IPS DF 4.7 (cell line): ENCODE data around the gene POMC.
"Not testable (repeated sequence)": the region's sequence is repeated elsewhere in the genome, so short reads cannot be mapped to it uniquely, and the experiment has no call there.

Source experiments
- DNase-seq: peaks from one replicate; pipeline ENCODE4 v3.0.0-alpha.2; 2013; ENCODE audit warnings: low spot score; ENCODE audit errors: extremely low read depth

Gene POMC

GRCh38 chr2:25132693-25133092, 35.7 kb downstream of the POMC start:
- DNase-seq: no peak

GRCh38 chr2:25132299-25132635, 36.1 kb downstream of the POMC start:
- DNase-seq: no peak

- DNase-seq: no peak
These were observed 36.6 kb downstream of the POMC start for GRCh38 chr2:25131567-25132298.

- DNase-seq: no peak
These were observed 37.2 kb downstream of the POMC start for GRCh38 chr2:25131253-25131566.

GRCh38 chr2:25129901-25130520, 38.4 kb downstream of the POMC start:
- no peak for DNase-seq

GRCh38 chr2:25127646-25128045, 40.7 kb downstream of the POMC start:
- DNase-seq: no peak

- DNase-seq: not testable (repeated sequence)
These were observed 41.3 kb downstream of the POMC start for GRCh38 chr2:25127071-25127470.

GRCh38 chr2:25125976-25126375, 42.4 kb downstream of the POMC start:
- DNase-seq: no peak

- DNase-seq: no peak
These were observed 43.2 kb downstream of the POMC start for GRCh38 chr2:25125189-25125588.

- no peak for DNase-seq
These were observed 44.7 kb downstream of the POMC start for GRCh38 chr2:25123682-25124081.

- no peak for DNase-seq
These were observed 46.0 kb downstream of the POMC start for GRCh38 chr2:25122367-25122766.

- no peak for DNase-seq
These were observed 49.1 kb downstream of the POMC start for GRCh38 chr2:25119263-25119662.

- DNase-seq: no peak
These were observed 51.4 kb downstream of the POMC start for GRCh38 chr2:25116956-25117355.

GRCh38 chr2:25115902-25116301, 52.5 kb downstream of the POMC start:
- DNase-seq: no peak

- DNase-seq: no peak
These were observed 53.0 kb downstream of the POMC start for GRCh38 chr2:25115249-25115883.

- DNase-seq: no peak
These were observed 56.3 kb downstream of the POMC start for GRCh38 chr2:25112113-25112512.
